CD14-positive monocyte (primary cell): ENCODE results near the gene S100Z. TPM values are rescaled to one million over a fixed set of nuclear protein-coding genes. Genes with fewer than 3 reads are reported as not detected.

ENCODE experiments used
- DNase-seq, 3 donors: peaks; one replicate each; pipeline ENCODE4 v3.0.0-alpha.2; 2011 to 2022
- H2AFZ ChIP-seq: 2 replicates; pipeline ENCODE4 v1.6.0; 2012; ENCODE audit warnings: mild to moderate bottlenecking, low read depth, low read length, inconsistent platforms; ENCODE audit not compliant: insufficient read depth, poor library complexity, severe bottlenecking
- H3K27ac ChIP-seq, 2 donors: 1 replicate in 1 of 2; 2 replicates in 1 of 2; pipeline ENCODE4 v1.5.1; 2012 to 2013; ENCODE audit warnings: low read length in 2 of 2, control low read depth in 1 of 2, inconsistent platforms in 1 of 2, low read depth in 1 of 2, mild to moderate bottlenecking in 1 of 2
- H3K27me3 ChIP-seq, 2 donors: one replicate each; pipeline versions ENCODE4 v1.6.0 to v1.6.1; 2011 to 2013; ENCODE audit warnings: low read length in 2 of 2; ENCODE audit not compliant: control insufficient read depth in 2 of 2, insufficient read depth in 2 of 2
- H3K36me3 ChIP-seq, 2 donors: replicated peaks in 1 of 2; 1 replicate in 1 of 2; 2 replicates in 1 of 2; pipeline versions ENCODE4 v1.5.1 to v1.6.1; 2012 to 2013; ENCODE audit warnings: low read length in 2 of 2, control low read depth in 1 of 2, inconsistent platforms in 1 of 2, mild to moderate bottlenecking in 1 of 2; ENCODE audit not compliant: insufficient read depth in 2 of 2, control insufficient read depth in 1 of 2
- H3K4me1 ChIP-seq, 2 donors: 1 replicate in 1 of 2; 2 replicates in 1 of 2; pipeline versions ENCODE4 v1.5.1 to v1.6.1; 2012 to 2013; ENCODE audit warnings: low read length in 2 of 2, control low read depth in 1 of 2, inconsistent platforms in 1 of 2, mild to moderate bottlenecking in 1 of 2, moderate library complexity in 1 of 2; ENCODE audit not compliant: insufficient read depth in 2 of 2, control insufficient read depth in 1 of 2
- H3K4me2 ChIP-seq: replicated peaks from 2 replicates; pipeline ENCODE3; 2012; ENCODE audit warnings: low read length, moderate library complexity, mild to moderate bottlenecking; ENCODE audit not compliant: poor library complexity, severe bottlenecking; ENCODE audit errors: extremely low read depth
- H3K4me3 ChIP-seq, 3 experiments: fragments of 200-600 bp in 1 of 3; sonication (generic) in 1 of 3; replicated peaks in 1 of 3; 1 replicate in 2 of 3; 2 replicates in 1 of 3; pipeline ENCODE4 v1.5.1; 2011 to 2013; ENCODE audit warnings: low read length in 3 of 3, mild to moderate bottlenecking in 3 of 3, control low read depth in 2 of 3, low read depth in 2 of 3, inconsistent platforms in 1 of 3, moderate library complexity in 1 of 3
- H3K79me2 ChIP-seq: 2 replicates; pipeline ENCODE4 v1.6.0; 2012; ENCODE audit warnings: mild to moderate bottlenecking, control low read depth, inconsistent platforms, low read length, moderate library complexity; ENCODE audit not compliant: insufficient read depth
- H3K9ac ChIP-seq: 2 replicates; pipeline ENCODE4 v1.6.0; 2017; ENCODE audit warnings: low read length, mild to moderate bottlenecking; ENCODE audit not compliant: insufficient read depth, poor library complexity, severe bottlenecking
- H3K9me3 ChIP-seq, 2 donors: replicated peaks in 1 of 2; 1 replicate in 1 of 2; 2 replicates in 1 of 2; pipeline versions ENCODE4 v1.5.1 to v1.6.1; 2012 to 2013; ENCODE audit warnings: low read length in 2 of 2, control low read depth in 1 of 2; ENCODE audit not compliant: control insufficient read depth in 1 of 2, insufficient read depth in 1 of 2
- H4K20me1 ChIP-seq: 2 replicates; pipeline ENCODE4 v1.6.0; 2012; ENCODE audit warnings: mild to moderate bottlenecking, low read length, control low read depth, moderate library complexity; ENCODE audit not compliant: insufficient read depth
- H3K27ac Mint-ChIP-seq, 7 donors: one replicate each; pipeline ENCODE4 v1.8.0; 2020; ENCODE audit warnings: mild to moderate bottlenecking in 7 of 7, mixed read lengths in 7 of 7, moderate library complexity in 6 of 7, inconsistent platforms in 2 of 7
- H3K27me3 Mint-ChIP-seq, 3 donors: one replicate each; pipeline ENCODE4 v1.8.0; 2021 to 2022; ENCODE audit warnings: low read depth in 3 of 3, mild to moderate bottlenecking in 3 of 3, mixed read lengths in 3 of 3, moderate library complexity in 3 of 3, inconsistent platforms in 1 of 3
- H3K36me3 Mint-ChIP-seq, 2 donors: one replicate each; pipeline ENCODE4 v1.8.0; 2020; ENCODE audit warnings: mixed read lengths in 2 of 2, inconsistent platforms in 1 of 2, mild to moderate bottlenecking in 1 of 2
- H3K4me1 Mint-ChIP-seq: one replicate; pipeline ENCODE4 v1.8.0; 2020; ENCODE audit warnings: mild to moderate bottlenecking, mixed read lengths
- H3K4me3 Mint-ChIP-seq, 2 donors: one replicate each; pipeline ENCODE4 v1.8.0; 2020; ENCODE audit warnings: mild to moderate bottlenecking in 2 of 2, mixed read lengths in 2 of 2, moderate library complexity in 1 of 2
- H3K9me3 Mint-ChIP-seq, 7 donors: one replicate each; pipeline ENCODE4 v1.8.0; 2020 to 2022; ENCODE audit warnings: mixed read lengths in 7 of 7, mild to moderate bottlenecking in 6 of 7, moderate library complexity in 6 of 7, inconsistent platforms in 2 of 7
- CTCF ChIP-seq: fragments of 200-600 bp; IDR thresholded peaks from one replicate; pipeline ENCODE4 v1.8.0; 2022; ENCODE audit warnings: antibody characterized with exemption, mild to moderate bottlenecking
- WGBS: methylation state at CpG from one replicate; pipeline ENCODE4 v1.1.5; 2013; ENCODE audit warnings: missing lambda C conversion rate; ENCODE audit not compliant: insufficient coverage; 5-methylcytosine and 5-hydroxymethylcytosine counted together
- intact Hi-C, 2 donors: fragments of 100-400 bp; cut with micrococcal nuclease; formaldehyde crosslinking; loops; one replicate each; pipeline versions ENCODE4 v1.15.0 to v1.15.1; 2023
- polyA plus RNA-seq, 3 donors: library from polyadenylated mRNA; depleted of rRNA in 1 of 3; unstranded in 2 of 3; stranded (reverse) in 1 of 3; fragments of 300-500 nt in 2 of 3; fragments of >200 nt in 1 of 3; fragmentation: Illumina TruSeq in 2 of 3; gene quantifications; 1 replicate in 2 of 3; 2 replicates in 1 of 3; pipeline ENCODE4 v1.2.3, GENCODE V29; 2012 to 2021

Gene S100Z
- polyA plus RNA-seq, 3 donors, result 13.4 to 39.3 (median 21.2) TPM

GRCh38 chr5:76863001-76863400, 13.2 kb downstream of the S100Z start:
- no peaks in the 10 kb centered on the region for H3K27me3 ChIP-seq
- TF ChIP-seq CTCF, result no peak
- H3K4me2 ChIP-seq, result no peak overlapping the region
- peak overlapping the region in 4 of 7 donors; percentile 2 to 72 (median 32) for H3K27ac Mint-ChIP-seq
- peaks cover 4% of the 10 kb centered on the region for H4K20me1 ChIP-seq
- peak overlapping the region in 1 of 2 donors; percentile 59 for H3K27ac ChIP-seq
- no peak overlapping the region for H3K4me3 ChIP-seq
- peaks cover 0 to 1% (median 0%) of the 10 kb centered on the region in 7 donors for H3K9me3 Mint-ChIP-seq
- peaks cover 30 to 31% of the 10 kb centered on the region in 2 donors for H3K4me1 ChIP-seq
- H3K36me3 Mint-ChIP-seq, result peaks cover 23 to 34% of the 10 kb centered on the region in 2 donors
- peaks cover 30% of the 10 kb centered on the region for H3K4me1 Mint-ChIP-seq
- intact Hi-C loops, result loop anchor here (10.0 kb wide), 3 partner anchors 152 to 632 kb away; partner anchors contain the start of gene WDR41 (in 1 of the 2)
- peaks cover 17 to 31% of the 10 kb centered on the region in 2 donors for H3K36me3 ChIP-seq
- no CpG with 5 or more reads among the region's 1 CpG for WGBS
- peaks cover 64% of the 10 kb centered on the region for H3K79me2 ChIP-seq
- H3K27me3 Mint-ChIP-seq, result peaks cover 0 to 2% (median 0%) of the 10 kb centered on the region in 3 donors
- no peaks in the 10 kb centered on the region for H3K9me3 ChIP-seq
- no peak overlapping the region for H3K4me3 Mint-ChIP-seq
- H2AFZ ChIP-seq, result no peak overlapping the region
- no peak for DNase-seq
- H3K9ac ChIP-seq, result no peak overlapping the region

DNA sequence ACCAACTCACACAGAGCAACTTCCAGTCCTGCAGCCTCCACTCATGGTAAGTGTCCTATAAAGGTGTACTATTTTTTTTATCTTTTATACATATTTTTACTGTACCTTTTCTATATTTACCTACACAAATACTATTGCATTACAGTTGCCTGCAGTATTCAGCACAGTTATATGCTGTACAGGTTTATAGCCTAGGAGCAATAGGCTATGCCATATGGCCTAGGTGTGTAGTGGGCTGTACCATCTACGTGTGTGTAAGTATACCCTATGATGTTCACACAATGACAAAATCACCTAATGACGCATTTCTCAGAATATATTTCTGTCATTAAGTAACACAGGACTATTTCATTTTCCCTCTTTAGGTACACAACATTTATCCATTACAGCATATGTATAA, 16.7 kb downstream of the S100Z start:
- H3K36me3 Mint-ChIP-seq, result peaks cover 46 to 54% of the 10 kb centered on the region in 2 donors
- no peak overlapping the region for H3K4me3 ChIP-seq
- no peaks in the 10 kb centered on the region for H3K9me3 ChIP-seq
- no peak overlapping the region for H3K27ac ChIP-seq
- H3K27me3 Mint-ChIP-seq, result peaks cover 0 to 2% (median 0%) of the 10 kb centered on the region in 3 donors
- H3K79me2 ChIP-seq, result peaks cover 30% of the 10 kb centered on the region
- TF ChIP-seq CTCF, result no peak
- H3K4me3 Mint-ChIP-seq, result no peak overlapping the region
- H3K27me3 ChIP-seq, result no peaks in the 10 kb centered on the region
- peaks cover 4% of the 10 kb centered on the region for H4K20me1 ChIP-seq
- H3K27ac Mint-ChIP-seq, result no peak overlapping the region
- no peak overlapping the region for H3K9ac ChIP-seq
- H3K4me1 ChIP-seq, result peaks cover 0 to 2% of the 10 kb centered on the region in 2 donors
- WGBS, result no CpG with 5 or more reads among the region's 2 CpGs
- no peak overlapping the region for H2AFZ ChIP-seq
- intact Hi-C loops, result loop anchor here (5.0 to 10.0 kb wide), 4 partner anchors 148 to 628 kb away; partner anchors contain the start of gene WDR41 (in 1 of the 2)
- peaks cover 5% of the 10 kb centered on the region for H3K4me1 Mint-ChIP-seq
- no peak for DNase-seq
- H3K9me3 Mint-ChIP-seq, result no peaks in the 10 kb centered on the region
- no peak overlapping the region for H3K4me2 ChIP-seq
- peaks cover 34 to 61% of the 10 kb centered on the region in 2 donors for H3K36me3 ChIP-seq
